HepG2 (cell line): ENCODE results near the gene ABHD15. TPM values are rescaled to one million over a fixed set of nuclear protein-coding genes. Genes with fewer than 3 reads are reported as not detected.

Source experiments
- CBX1 ChIP-seq: IDR thresholded peaks from one replicate; pipeline ENCODE4 v1.6.1; 2016; ENCODE audit warnings: antibody characterized with exemption, low read depth
- DR1 ChIP-seq: sonication (generic); formaldehyde crosslinking; IDR thresholded peaks from 2 replicates; pipeline ENCODE4 v1.8.0; 2021; ENCODE audit warnings: mild to moderate bottlenecking, missing genetic modification reagents, inconsistent platforms
- EZH2 ChIP-seq: conservative IDR thresholded peaks from 2 replicates; pipeline ENCODE4 v1.6.1; 2012; ENCODE audit warnings: mild to moderate bottlenecking, low read depth, low read length, moderate library complexity
- GTF2F1 ChIP-seq: fragments of 150-350 bp; IDR thresholded peaks from 2 replicates; pipeline ENCODE4 v1.6.1; 2014; ENCODE audit warnings: low read length
- GZF1 ChIP-seq: sonication (generic); formaldehyde crosslinking; IDR thresholded peaks from 2 replicates; pipeline ENCODE4 v1.5.1; 2020; ENCODE audit warnings: mild to moderate bottlenecking, missing genetic modification reagents
- HIVEP1 ChIP-seq: sonication (generic); formaldehyde crosslinking; IDR thresholded peaks from 2 replicates; pipeline ENCODE4 v1.4.0; 2020; ENCODE audit warnings: mild to moderate bottlenecking, missing genetic modification reagents
- KLF11 ChIP-seq: IDR thresholded peaks from 2 replicates; pipeline ENCODE4 v1.6.1; 2016; ENCODE audit warnings: missing compliant biosample characterization
- NR1H2 ChIP-seq: sonication (generic); formaldehyde crosslinking; IDR thresholded peaks from 2 replicates; pipeline ENCODE4 v1.8.1; 2022; ENCODE audit warnings: low read depth, missing genetic modification reagents, borderline replicate concordance
- NR2C2 ChIP-seq: sonication (generic); formaldehyde crosslinking; IDR thresholded peaks from 2 replicates; pipeline ENCODE4 v1.4.0; 2020; ENCODE audit warnings: missing genetic modification reagents, mild to moderate bottlenecking, moderate library complexity, borderline replicate concordance
- NR2F1 ChIP-seq, 2 experiments: fragments of 450-650 bp in 1 of 2; formaldehyde crosslinking in 1 of 2; IDR thresholded peaks; 2 replicates each; pipeline versions ENCODE4 v1.5.0 to v1.6.1; 2016 to 2020; ENCODE audit warnings: mild to moderate bottlenecking in 1 of 2, missing compliant biosample characterization in 1 of 2, missing genetic modification reagents in 1 of 2, moderate library complexity in 1 of 2
- PRPF4 ChIP-seq: fragments of 200-400 bp; formaldehyde crosslinking; IDR thresholded peaks from 2 replicates; pipeline ENCODE4 v1.6.1; 2016; ENCODE audit warnings: low read length, low read depth; ENCODE audit not compliant: poor library complexity, severe bottlenecking
- RFX3 ChIP-seq: IDR thresholded peaks from 2 replicates; pipeline ENCODE4 v1.6.1; 2016; ENCODE audit warnings: missing biosample characterization, missing genetic modification reagents
- RXRB ChIP-seq: IDR thresholded peaks from 2 replicates; pipeline ENCODE4 v1.6.1; 2016; ENCODE audit warnings: borderline replicate concordance, missing genetic modification reagents, missing compliant biosample characterization
- SPEN ChIP-seq: sonication (generic); formaldehyde crosslinking; IDR thresholded peaks from 2 replicates; pipeline ENCODE4 v1.5.1; 2020; ENCODE audit warnings: low read depth, mild to moderate bottlenecking, missing genetic modification reagents
- SRSF1 ChIP-seq: fragments of 200-400 bp; formaldehyde crosslinking; optimal IDR thresholded peaks from 2 replicates; pipeline ENCODE3; 2017; ENCODE audit warnings: mild to moderate bottlenecking, low read depth, low read length, moderate library complexity
- TOPORS ChIP-seq: sonication (generic); formaldehyde crosslinking; IDR thresholded peaks from 2 replicates; pipeline ENCODE4 v1.8.0; 2023; ENCODE audit warnings: mild to moderate bottlenecking, missing genetic modification reagents
- YY1 ChIP-seq: IDR thresholded peaks from 2 replicates; pipeline ENCODE4 v1.6.1; 2011; ENCODE audit warnings: low read length, low read depth, moderate library complexity, mild to moderate bottlenecking; ENCODE audit not compliant: insufficient read depth, insufficient replicate concordance
- ZBTB38 ChIP-seq: sonication (generic); formaldehyde crosslinking; IDR thresholded peaks from 2 replicates; pipeline ENCODE4 v1.5.1; 2020; ENCODE audit warnings: mild to moderate bottlenecking, missing genetic modification reagents
- ZIK1 ChIP-seq: sonication (generic); formaldehyde crosslinking; IDR thresholded peaks from 2 replicates; pipeline ENCODE4 v1.5.0; 2020; ENCODE audit warnings: mild to moderate bottlenecking, low read depth, missing genetic modification reagents, borderline replicate concordance
- ZNF607 ChIP-seq: sonication (generic); formaldehyde crosslinking; IDR thresholded peaks from 2 replicates; pipeline ENCODE4 v1.5.1; 2020; ENCODE audit warnings: missing genetic modification reagents, mild to moderate bottlenecking, borderline replicate concordance
- ZNF616 ChIP-seq: sonication (generic); formaldehyde crosslinking; IDR thresholded peaks from 2 replicates; pipeline ENCODE4 v1.5.0; 2020; ENCODE audit warnings: low read depth, mild to moderate bottlenecking, missing genetic modification reagents
- ZNF678 ChIP-seq: sonication (generic); formaldehyde crosslinking; IDR thresholded peaks from 2 replicates; pipeline ENCODE4 v1.4.0; 2020; ENCODE audit warnings: mild to moderate bottlenecking, missing genetic modification reagents
- ZNF766 ChIP-seq: sonication (generic); formaldehyde crosslinking; IDR thresholded peaks from 2 replicates; pipeline ENCODE4 v1.5.0; 2020; ENCODE audit warnings: missing genetic modification reagents, borderline replicate concordance
- ZNF850 ChIP-seq: sonication (generic); formaldehyde crosslinking; conservative IDR thresholded peaks from 2 replicates; pipeline ENCODE4 v1.9.0; 2021; ENCODE audit warnings: mild to moderate bottlenecking, missing genetic modification reagents
- ZSCAN29 ChIP-seq: sonication (generic); formaldehyde crosslinking; conservative IDR thresholded peaks from 2 replicates; pipeline ENCODE4 v1.4.0; 2020; ENCODE audit warnings: mild to moderate bottlenecking, missing genetic modification reagents
- ZSCAN30 ChIP-seq: sonication (generic); formaldehyde crosslinking; IDR thresholded peaks from 2 replicates; pipeline ENCODE4 v1.5.0; 2020; ENCODE audit warnings: mild to moderate bottlenecking, missing genetic modification reagents
- polyA plus RNA-seq, 8 experiments: library from polyadenylated mRNA; depleted of rRNA in 3 of 8; stranded (reverse) in 7 of 8; unstranded in 1 of 8; fragments of >200 nt; fragmentation: Illumina TruSeq in 4 of 8; extraction: Trizol in 4 of 8; gene quantifications; 2 replicates each; pipeline versions ENCODE4 v1.2.1 to v1.2.3, GENCODE V29; 2011 to 2016; ENCODE audit warnings: low read depth in 4 of 8, missing spikeins in 1 of 8, mixed read lengths in 1 of 8; ENCODE audit not compliant: insufficient read depth in 1 of 8
- total RNA-seq, 5 experiments: library from RNA; depleted of rRNA; stranded (reverse); fragments of >200 nt; fragmentation: Illumina TruSeq; extraction: Trizol; gene quantifications; 2 replicates each; pipeline ENCODE4 v1.2.3, GENCODE V29; 2016; ENCODE audit warnings: low read depth in 1 of 5
- TF ChIP-seq, protein P1 (sequence below): sonication (generic); formaldehyde crosslinking; IDR thresholded peaks from 2 replicates; pipeline ENCODE4 v1.5.1; 2020; ENCODE audit warnings: missing genetic modification reagents, mild to moderate bottlenecking, borderline replicate concordance

ABHD15 gene
- total and polyA plus RNA-seq, 2 of the 13 experiments (the other 11 are each of a cell fraction or from before 2014, with no cell fraction given), result 2.4 to 7.7 TPM

DNA sequence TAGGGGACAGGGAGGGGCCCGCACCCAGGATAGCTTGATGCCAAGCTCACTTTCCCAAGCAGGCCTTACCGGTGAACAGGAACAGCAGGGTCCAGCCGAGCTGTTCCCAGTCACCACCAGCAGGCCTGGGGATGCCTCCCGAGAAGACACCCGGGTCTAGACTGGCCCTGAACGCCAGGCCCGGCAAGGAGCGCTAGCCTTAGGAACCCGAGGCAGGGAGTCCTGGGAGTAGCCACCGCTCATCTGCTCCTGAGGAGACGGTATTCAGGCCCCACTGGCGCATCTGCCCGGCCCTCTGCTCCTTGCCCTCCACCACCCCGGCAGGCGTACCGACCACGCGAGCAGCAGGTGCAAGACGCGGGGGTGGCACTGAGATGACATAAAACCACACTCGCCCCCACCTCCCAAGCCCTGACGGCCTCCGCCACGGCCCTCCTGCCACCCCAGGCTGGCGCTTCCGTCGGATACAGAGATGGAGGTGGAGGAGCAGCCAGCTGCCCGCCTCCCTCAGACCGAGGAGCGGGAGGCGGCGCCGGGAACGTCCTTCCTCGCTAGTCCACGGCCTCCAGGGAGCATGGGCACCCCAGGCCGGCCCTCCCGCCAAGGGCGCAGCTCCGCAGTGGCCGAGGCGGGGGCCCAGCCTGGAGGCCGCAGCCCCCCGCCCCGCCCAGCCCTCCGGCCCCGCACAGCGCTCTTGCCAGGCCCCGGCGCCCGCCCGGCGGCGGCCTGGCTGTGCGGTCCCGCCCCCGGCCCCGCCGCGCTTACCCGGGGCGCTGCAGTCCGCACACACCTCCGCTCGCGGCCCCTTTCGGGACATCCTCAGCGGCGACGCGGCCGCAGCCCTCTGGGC is 21.9 kb upstream of the ABHD15 start (continued):
- TF ChIP-seq EZH2 (no peak), RXRB (no peak), ZSCAN30 (CRISPR knock-in tag) (no peak), PRPF4 (no peak), ZNF607 (CRISPR knock-in tag) (no peak), NR2F1 (CRISPR knock-in tag; IDR thresholded peaks at IDR 0.05) (no peak), DR1 (CRISPR knock-in tag) (no peak), SPEN (CRISPR knock-in tag) (peak; percentile 25; the same call in 1 of the 2 replicates), ZNF678 (no peak), ZIK1 (CRISPR knock-in tag) (no peak), HIVEP1 (CRISPR knock-in tag) (0 out of 2 replicates have a peak, but pooled peaks have one; percentile 50), GTF2F1 (no peak), YY1 (no peak), ZSCAN29 (CRISPR knock-in tag) (no peak), NR1H2 (CRISPR knock-in tag) (no peak), KLF11 (no peak), GZF1 (CRISPR knock-in tag) (no peak), CBX1 (no peak), ZNF766 (CRISPR knock-in tag) (no peak), ZBTB38 (no peak), ZNF616 (CRISPR knock-in tag) (no peak), TOPORS (CRISPR knock-in tag) (no peak), RFX3 (CRISPR knock-in tag) (no peak), NR2C2 (CRISPR knock-in tag) (no peak), ZNF850 (CRISPR knock-in tag) (no peak), SRSF1 (no peak)
- TF ChIP-seq, protein P1, sequence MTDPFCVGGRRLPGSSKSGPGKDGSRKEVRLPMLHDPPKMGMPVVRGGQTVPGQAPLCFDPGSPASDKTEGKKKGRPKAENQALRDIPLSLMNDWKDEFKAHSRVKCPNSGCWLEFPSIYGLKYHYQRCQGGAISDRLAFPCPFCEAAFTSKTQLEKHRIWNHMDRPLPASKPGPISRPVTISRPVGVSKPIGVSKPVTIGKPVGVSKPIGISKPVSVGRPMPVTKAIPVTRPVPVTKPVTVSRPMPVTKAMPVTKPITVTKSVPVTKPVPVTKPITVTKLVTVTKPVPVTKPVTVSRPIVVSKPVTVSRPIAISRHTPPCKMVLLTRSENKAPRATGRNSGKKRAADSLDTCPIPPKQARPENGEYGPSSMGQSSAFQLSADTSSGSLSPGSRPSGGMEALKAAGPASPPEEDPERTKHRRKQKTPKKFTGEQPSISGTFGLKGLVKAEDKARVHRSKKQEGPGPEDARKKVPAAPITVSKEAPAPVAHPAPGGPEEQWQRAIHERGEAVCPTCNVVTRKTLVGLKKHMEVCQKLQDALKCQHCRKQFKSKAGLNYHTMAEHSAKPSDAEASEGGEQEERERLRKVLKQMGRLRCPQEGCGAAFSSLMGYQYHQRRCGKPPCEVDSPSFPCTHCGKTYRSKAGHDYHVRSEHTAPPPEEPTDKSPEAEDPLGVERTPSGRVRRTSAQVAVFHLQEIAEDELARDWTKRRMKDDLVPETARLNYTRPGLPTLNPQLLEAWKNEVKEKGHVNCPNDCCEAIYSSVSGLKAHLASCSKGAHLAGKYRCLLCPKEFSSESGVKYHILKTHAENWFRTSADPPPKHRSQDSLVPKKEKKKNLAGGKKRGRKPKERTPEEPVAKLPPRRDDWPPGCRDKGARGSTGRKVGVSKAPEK (CRISPR knock-in tag), result no peak
